ENCODE data around the gene ADH1A.
"Not testable (repeated sequence)": the region's sequence is repeated elsewhere in the genome, so short reads cannot be mapped to it uniquely, and the experiment has no call there.

Gene ADH1A

GRCh38 chr4:99281261-99281660, 9.5 kb downstream of the ADH1A start:
- DNase-seq = no peak

- no peak for DNase-seq
Observed at GRCh38 chr4:99276417-99276816, 14.4 kb downstream of the ADH1A start.

DNA sequence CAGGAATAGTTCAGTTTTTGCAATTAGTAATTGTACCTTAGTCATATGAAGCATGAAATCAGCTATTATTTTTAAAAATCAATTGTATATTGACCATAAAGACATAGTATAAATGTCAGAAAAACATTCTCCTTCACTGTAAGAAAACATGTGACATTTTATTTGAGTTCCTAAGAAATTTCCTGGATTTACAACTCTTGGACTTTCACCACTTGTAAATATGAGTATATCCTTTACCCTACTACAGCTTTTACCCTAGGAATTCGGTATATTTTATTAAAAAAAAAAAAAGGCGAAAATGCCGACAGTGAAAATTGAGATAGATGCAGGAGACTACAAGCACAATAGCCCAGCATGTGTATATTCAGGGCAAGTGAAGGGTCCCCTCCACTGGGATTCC, 14.9 kb downstream of the ADH1A start:
- no peak for DNase-seq

DNA sequence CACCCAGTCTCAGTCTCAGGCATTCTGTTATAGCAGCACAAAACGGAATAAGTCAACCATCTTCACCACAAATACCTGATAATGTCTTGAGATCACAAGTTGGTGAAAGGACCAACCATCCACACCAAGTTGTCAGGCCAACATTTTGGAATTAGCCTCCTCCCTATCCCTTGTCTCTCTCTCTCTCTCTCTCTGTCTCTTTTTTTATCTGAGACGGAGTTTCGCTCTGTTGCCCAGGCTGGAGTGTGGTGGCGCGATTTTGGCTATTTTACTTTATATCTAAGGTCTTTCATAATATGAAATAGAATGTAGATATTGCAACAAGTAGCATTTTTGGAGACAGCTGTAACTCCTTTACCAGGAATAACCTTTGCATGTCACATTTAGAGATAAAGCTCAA, 15.7 kb downstream of the ADH1A start:
- no peak for DNase-seq

DNA sequence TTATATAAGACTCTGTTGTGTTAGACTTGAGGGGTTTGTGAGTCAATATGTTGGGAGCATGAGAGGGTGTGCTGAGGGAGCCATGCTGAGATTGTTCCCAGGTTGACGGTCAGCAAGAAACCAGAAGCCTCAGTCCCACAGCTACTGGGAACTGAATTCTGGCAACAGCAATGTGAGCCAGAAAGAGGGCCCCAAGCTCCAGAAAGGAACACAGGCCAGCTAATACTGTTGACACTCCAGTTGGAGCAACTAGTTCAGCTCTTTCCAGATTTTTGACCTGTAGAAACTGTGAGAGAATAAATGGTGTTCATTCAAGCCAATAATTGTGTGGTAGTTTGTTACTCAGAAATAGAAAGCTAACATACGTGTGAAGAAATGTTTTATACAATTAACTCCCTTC, 17.1 kb downstream of the ADH1A start:
- DNase-seq = no peak

GRCh38 chr4:99264927-99265326, 25.9 kb downstream of the ADH1A start:
- no peak for DNase-seq

DNA sequence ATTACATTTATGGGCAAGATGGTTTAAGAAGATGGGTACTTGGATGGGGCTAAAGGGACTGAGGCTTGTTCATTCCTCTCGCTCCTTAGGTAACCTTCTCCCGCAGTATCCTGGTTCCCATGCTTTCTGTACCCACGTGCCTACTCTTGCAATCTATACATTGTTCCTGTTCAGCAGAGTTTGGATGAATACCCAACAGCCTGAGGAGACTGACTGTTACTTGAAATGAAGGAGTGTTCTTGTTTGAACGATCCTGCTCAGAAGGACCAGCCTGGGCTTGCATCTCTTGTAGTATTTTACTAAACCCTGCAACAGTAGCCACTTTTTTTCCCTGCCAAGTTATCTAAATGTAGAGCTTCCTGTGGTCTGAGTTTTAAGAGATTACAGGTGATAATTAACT, 38.0 kb downstream of the ADH1A start:
- DNase-seq = no peak

DNA sequence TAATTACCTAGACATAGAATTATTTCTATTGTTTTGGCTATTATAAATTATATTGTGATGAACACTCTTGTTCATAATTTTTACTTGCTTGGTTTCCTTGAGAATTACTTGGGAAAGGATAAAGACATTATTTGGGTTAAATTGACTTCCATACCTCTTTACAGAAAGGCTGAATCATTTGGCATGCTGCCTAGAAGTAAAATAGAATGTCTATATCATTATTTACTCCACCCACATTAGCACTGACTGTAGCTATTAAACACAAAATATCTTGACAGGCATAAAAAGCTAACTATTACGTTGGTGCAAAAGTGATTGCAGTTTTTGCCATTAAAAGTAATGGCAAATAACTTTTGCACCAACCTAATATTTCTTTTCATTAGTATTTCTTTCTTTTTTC, 42.1 kb downstream of the ADH1A start:
- no peak for DNase-seq

- DNase-seq = no peak
Observed at GRCh38 chr4:99235955-99236354, 54.8 kb downstream of the ADH1A start.

DNA sequence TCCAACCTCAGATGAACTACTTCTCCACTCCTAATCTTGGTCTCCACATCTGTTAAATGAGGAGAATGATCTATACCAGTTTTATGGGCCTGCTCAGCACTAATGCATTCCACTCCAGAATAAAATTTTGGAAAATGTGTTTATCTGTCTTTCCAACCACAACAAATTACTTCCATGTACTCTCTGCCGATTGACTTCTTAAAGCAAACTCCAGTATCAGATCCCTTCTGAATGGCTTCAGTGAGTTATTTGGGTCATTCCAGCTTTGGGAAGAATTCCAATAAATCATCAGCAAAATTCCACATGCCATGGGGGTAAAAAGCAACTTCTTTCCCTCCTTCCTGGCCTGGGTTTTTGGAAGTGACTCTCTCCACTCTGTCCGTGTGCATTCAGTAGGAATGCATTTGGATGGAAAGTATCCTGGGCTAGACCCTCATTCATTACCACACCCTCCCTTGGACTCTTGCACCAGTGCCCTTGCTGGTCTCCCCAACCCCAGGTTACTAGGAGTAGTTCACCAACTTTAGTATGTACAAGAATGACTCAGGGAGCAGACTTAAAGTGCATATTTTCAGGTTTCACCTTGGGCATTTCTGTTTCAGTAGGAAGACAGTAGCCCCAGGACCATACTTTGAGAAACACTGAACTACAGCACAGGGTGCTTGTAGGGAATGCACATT, 56.3 kb downstream of the ADH1A start:
- DNase-seq = no peak

- DNase-seq = not testable (repeated sequence)
Observed at GRCh38 chr4:99233397-99233796, 57.4 kb downstream of the ADH1A start.

GRCh38 chr4:99228706-99229105, 62.1 kb downstream of the ADH1A start:
- not testable (repeated sequence) for DNase-seq

DNA sequence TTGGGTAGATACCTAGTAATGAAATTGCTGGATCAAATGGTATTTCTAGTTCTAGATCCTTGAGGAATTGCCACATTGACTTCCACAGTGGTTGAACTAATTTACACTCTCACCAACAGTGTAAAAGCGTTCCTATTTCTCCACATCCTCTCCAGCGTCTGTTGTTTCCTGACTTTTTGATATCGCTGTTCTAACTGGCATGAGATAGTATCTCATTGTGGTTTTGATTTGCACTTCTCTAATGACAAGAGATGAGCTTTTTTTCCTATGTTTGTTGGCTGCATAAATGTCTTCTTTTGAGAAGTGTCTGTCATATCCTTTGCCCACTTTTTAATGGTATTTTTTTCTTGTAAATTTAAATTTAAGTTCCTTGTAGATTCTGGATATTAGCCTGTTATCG, 63.1 kb downstream of the ADH1A start:
- not testable (repeated sequence) for DNase-seq

Data from hypothalamus (tissue), 51 donors.